GM23338 (cell line): ENCODE measurements around the gene ARL6IP4. TPM values are rescaled to one million over a fixed set of nuclear protein-coding genes. Genes with fewer than 3 reads are reported as not detected.

Experiments used
- ATAC-seq: fragments of 200-7000 bp; cut with Tn5 transposase; 3 replicates; pipeline ENCODE4 v1.9.1; 2020
- DNase-seq: peaks from one replicate; pipeline ENCODE4 v3.0.0-alpha.2; 2015; ENCODE audit warnings: low spot score
- H2AFZ ChIP-seq: fragments of 200-600 bp; sonication (generic); 2 replicates; pipeline ENCODE4 v1.8.0; 2016; ENCODE audit warnings: antibody characterized with exemption, mild to moderate bottlenecking, moderate library complexity
- H3F3A ChIP-seq: fragments of 200-600 bp; sonication (generic); replicated peaks from 2 replicates; pipeline ENCODE4 v1.8.0; 2017; ENCODE audit warnings: antibody characterized with exemption, mixed run types, low read depth
- H3K27ac ChIP-seq: fragments of 200-600 bp; sonication (generic); 2 replicates; pipeline ENCODE4 v1.6.1; 2016; ENCODE audit warnings: low read depth
- H3K27me3 ChIP-seq: fragments of 200-600 bp; sonication (generic); 2 replicates; pipeline ENCODE4 v1.8.0; 2016; ENCODE audit warnings: mild to moderate bottlenecking, mixed run types, moderate library complexity; ENCODE audit not compliant: insufficient read depth
- H3K36me3 ChIP-seq: fragments of 200-600 bp; sonication (generic); 2 replicates; pipeline ENCODE4 v1.8.0; 2016; ENCODE audit warnings: mild to moderate bottlenecking; ENCODE audit not compliant: insufficient read depth
- H3K4me1 ChIP-seq: fragments of 200-600 bp; sonication (generic); 2 replicates; pipeline ENCODE4 v1.8.0; 2016; ENCODE audit warnings: mild to moderate bottlenecking, moderate library complexity; ENCODE audit not compliant: insufficient read depth
- H3K4me2 ChIP-seq: fragments of 200-600 bp; sonication (generic); 2 replicates; pipeline ENCODE4 v1.7.1; 2017; ENCODE audit warnings: mixed run types
- H3K4me3 ChIP-seq: fragments of 200-600 bp; sonication (generic); 2 replicates; pipeline ENCODE4 v1.6.1; 2016; ENCODE audit warnings: mixed run types
- H3K79me2 ChIP-seq: fragments of 200-600 bp; sonication (generic); replicated peaks from 2 replicates; pipeline ENCODE4 v1.8.0; 2017; ENCODE audit warnings: mild to moderate bottlenecking; ENCODE audit not compliant: insufficient read depth
- H3K9me2 ChIP-seq: fragments of 200-600 bp; sonication (generic); 2 replicates; pipeline ENCODE4 v1.8.0; 2017; ENCODE audit not compliant: insufficient read depth
- H4K20me1 ChIP-seq: fragments of 200-600 bp; sonication (generic); replicated peaks from 2 replicates; pipeline ENCODE4 v1.8.0; 2017; ENCODE audit warnings: mild to moderate bottlenecking; ENCODE audit not compliant: insufficient read depth
- H3K27ac Mint-ChIP-seq: 2 replicates; pipeline ENCODE4 v1.8.0; 2020; ENCODE audit warnings: inconsistent platforms, mild to moderate bottlenecking, moderate library complexity, mixed read lengths
- H3K27me3 Mint-ChIP-seq: 3 replicates; pipeline ENCODE4 v1.8.0; 2022; ENCODE audit warnings: low read depth, mild to moderate bottlenecking, moderate library complexity, mixed read lengths, inconsistent platforms; ENCODE audit not compliant: insufficient read depth, poor library complexity
- H3K36me3 Mint-ChIP-seq: 3 replicates; pipeline ENCODE4 v1.8.0; 2021; ENCODE audit warnings: low read depth, mild to moderate bottlenecking, inconsistent platforms, moderate library complexity, mixed read lengths
- H3K4me1 Mint-ChIP-seq: 3 replicates; pipeline ENCODE4 v1.8.0; 2020; ENCODE audit warnings: mild to moderate bottlenecking, inconsistent platforms, mixed read lengths
- H3K4me3 Mint-ChIP-seq: 3 replicates; pipeline ENCODE4 v1.8.0; 2021; ENCODE audit warnings: moderate library complexity, mild to moderate bottlenecking, inconsistent platforms, mixed read lengths
- H3K9me3 Mint-ChIP-seq: 3 replicates; pipeline ENCODE4 v1.8.0; 2020; ENCODE audit warnings: moderate library complexity, mild to moderate bottlenecking, inconsistent platforms, mixed read lengths
- CREB1 ChIP-seq: fragments of 250-450 bp; sonication (Bioruptor Pico); IDR thresholded peaks from 2 replicates; pipeline ENCODE4 v1.5.0; 2020; ENCODE audit warnings: low read depth, mild to moderate bottlenecking, moderate library complexity
- CTCF ChIP-seq, 2 experiments: fragments of 200-600 bp in 1 of 2; sonication (generic) in 1 of 2; conservative IDR thresholded peaks; 2 replicates each; pipeline versions ENCODE4 v1.5.1 to v1.6.1; 2016 to 2017; ENCODE audit warnings: antibody characterized with exemption in 2 of 2, low read depth in 2 of 2, mild to moderate bottlenecking in 2 of 2, moderate library complexity in 1 of 2
- ETS1 ChIP-seq: IDR thresholded peaks from 2 replicates; pipeline ENCODE4 v1.6.1; 2016; ENCODE audit warnings: antibody characterized with exemption
- EZH2 ChIP-seq: fragments of 200-600 bp; sonication (generic); IDR thresholded peaks from one replicate; pipeline ENCODE4 v1.8.0; 2017; ENCODE audit warnings: antibody characterized with exemption, mild to moderate bottlenecking, low read depth; ENCODE audit not compliant: unreplicated experiment
- EZH2phosphoT487 ChIP-seq: fragments of 200-600 bp; sonication (generic); IDR thresholded peaks from one replicate; pipeline ENCODE4 v1.8.1; 2018; ENCODE audit warnings: antibody characterized with exemption; ENCODE audit not compliant: unreplicated experiment
- JUNB ChIP-seq: IDR thresholded peaks from one replicate; pipeline ENCODE4 v1.6.1; 2016; ENCODE audit warnings: antibody characterized with exemption; ENCODE audit not compliant: unreplicated experiment
- NANOG ChIP-seq: IDR thresholded peaks from 2 replicates; pipeline ENCODE4 v1.6.1; 2016; ENCODE audit warnings: antibody characterized with exemption, borderline replicate concordance
- POLR2AphosphoS5 ChIP-seq: IDR thresholded peaks from 2 replicates; pipeline ENCODE4 v1.6.1; 2016; ENCODE audit warnings: antibody characterized with exemption, low read depth
- REST ChIP-seq: IDR thresholded peaks from one replicate; pipeline ENCODE4 v1.6.1; 2018; ENCODE audit warnings: antibody characterized with exemption; ENCODE audit not compliant: unreplicated experiment
- STAT1 ChIP-seq: IDR thresholded peaks from one replicate; pipeline ENCODE4 v1.6.1; 2016; ENCODE audit warnings: antibody characterized with exemption; ENCODE audit not compliant: unreplicated experiment
- ZNF114 ChIP-seq: fragments of 250-450 bp; sonication (Bioruptor Pico); IDR thresholded peaks from 2 replicates; pipeline ENCODE4 v1.5.0; 2020; ENCODE audit warnings: mild to moderate bottlenecking, moderate library complexity
- ZNF331 ChIP-seq: fragments of 250-450 bp; sonication (Bioruptor Pico); IDR thresholded peaks from 2 replicates; pipeline ENCODE4 v1.5.0; 2020; ENCODE audit warnings: low read depth, mild to moderate bottlenecking, moderate library complexity
- ZNF462 ChIP-seq: fragments of 250-450 bp; sonication (Bioruptor Pico); IDR thresholded peaks from 2 replicates; pipeline ENCODE4 v1.5.0; 2020; ENCODE audit warnings: mild to moderate bottlenecking, moderate library complexity
- polyA plus RNA-seq: library from polyadenylated mRNA; unstranded; fragments of >200 nt; fragmentation: Nextera tagmentation; extraction: Ambion mirVana; gene quantifications from 2 replicates; pipeline ENCODE4 v1.2.1, GENCODE V29; 2016
- total RNA-seq: library from RNA; depleted of rRNA; stranded (reverse); fragments of >200 nt; shearing (Covaris generic); gene quantifications from 2 replicates; pipeline ENCODE4 v1.2.3, GENCODE V29; 2014

Gene ARL6IP4
- total and polyA plus RNA-seq, 2 experiments from 2014 or later, result 85.5 to 169 TPM

GRCh38 chr12:122988036-122988435 lies 7.6 kb downstream of the ARL6IP4 start:
- Histone ChIP-seq H3K4me3 (no peak overlapping the region), H3K27ac (no peak overlapping the region), H4K20me1 (no peaks in the 10 kb centered on the region), H3K27me3 (no peaks in the 10 kb centered on the region), H3K36me3 (no peaks in the 10 kb centered on the region), H3K4me1 (peaks cover 4% of the 10 kb centered on the region; the same call in 1 of the 2 replicates), H3K4me2 (no peak overlapping the region), H3F3A (no peaks in the 10 kb centered on the region), H3K9me2 (no peaks in the 10 kb centered on the region), H2AFZ (no peak overlapping the region), H3K79me2 (no peaks in the 10 kb centered on the region)
- Mint-ChIP-seq H3K4me3 (no peak overlapping the region), H3K9me3 (no peaks in the 10 kb centered on the region), H3K27ac (no peak overlapping the region), H3K36me3 (no peaks in the 10 kb centered on the region), H3K27me3 (peaks cover 7% of the 10 kb centered on the region), H3K4me1 (peaks cover 9% of the 10 kb centered on the region; the same call in 2 of the 3 replicates)
- TF ChIP-seq ZNF462 (CRISPR knock-in tag), result no peak
- TF ChIP-seq CTCF (conservative IDR thresholded peaks at IDR 0.05; ENCODE audit: low read depth in 2 of 2), result no peak
- no peak for TF ChIP-seq REST
- no peak for TF ChIP-seq EZH2phosphoT487
- TF ChIP-seq EZH2, result no peak
- no peak for TF ChIP-seq ZNF114 (CRISPR knock-in tag)
- no peak for TF ChIP-seq JUNB
- no peak for TF ChIP-seq NANOG
- TF ChIP-seq STAT1, result no peak
- no peak for TF ChIP-seq CREB1 (CRISPR knock-in tag)
- TF ChIP-seq ZNF331, result no peak
- no peak for TF ChIP-seq ETS1
- TF ChIP-seq POLR2AphosphoS5, result no peak
- ATAC-seq (no peak), DNase-seq (no peak)
